KMS-11 (cell line): Measurements from ENCODE around the gene BHLHA15.

Experiments used
- H2AFZ ChIP-seq: fragments of 200-600 bp; sonication (generic); 2 replicates; pipeline ENCODE4 v1.6.1; 2016; ENCODE audit warnings: antibody characterized with exemption, mixed run types, low read depth
- H3K27ac ChIP-seq: fragments of 200-600 bp; sonication (generic); 2 replicates; pipeline ENCODE4 v1.6.1; 2016; ENCODE audit warnings: mild to moderate bottlenecking, mixed run types
- H3K27me3 ChIP-seq: fragments of 200-600 bp; sonication (generic); 2 replicates; pipeline ENCODE4 v1.6.1; 2017; ENCODE audit warnings: mild to moderate bottlenecking, low read depth, mixed run types, moderate library complexity; ENCODE audit not compliant: insufficient read depth
- H3K36me3 ChIP-seq: fragments of 200-600 bp; sonication (generic); 2 replicates; pipeline ENCODE4 v1.6.1; 2017; ENCODE audit warnings: mild to moderate bottlenecking, mixed run types; ENCODE audit not compliant: insufficient read depth
- H3K4me1 ChIP-seq: fragments of 200-600 bp; sonication (generic); 2 replicates; pipeline ENCODE4 v1.6.1; 2016; ENCODE audit warnings: mild to moderate bottlenecking, low read depth, mixed run types; ENCODE audit not compliant: poor library complexity, severe bottlenecking
- H3K4me2 ChIP-seq: fragments of 200-600 bp; sonication (generic); 2 replicates; pipeline ENCODE4 v1.7.0; 2016; ENCODE audit warnings: mild to moderate bottlenecking, mixed run types
- H3K4me3 ChIP-seq: fragments of 200-600 bp; sonication (generic); IDR thresholded peaks from 2 replicates; pipeline ENCODE4 v1.6.1; 2017; ENCODE audit warnings: low read depth, low read length, mixed read lengths; ENCODE audit not compliant: insufficient read depth
- H3K79me2 ChIP-seq: fragments of 200-600 bp; sonication (generic); 2 replicates; pipeline ENCODE4 v1.6.1; 2016; ENCODE audit warnings: low read depth, mixed run types; ENCODE audit not compliant: insufficient read depth
- H3K9ac ChIP-seq: fragments of 200-600 bp; sonication (generic); 2 replicates; pipeline ENCODE4 v1.6.1; 2016; ENCODE audit warnings: mild to moderate bottlenecking, mixed run types
- H4K20me1 ChIP-seq: fragments of 200-600 bp; sonication (generic); 2 replicates; pipeline ENCODE4 v1.6.1; 2016; ENCODE audit warnings: mild to moderate bottlenecking, mixed run types; ENCODE audit not compliant: insufficient read depth
- CTCF ChIP-seq: fragments of 200-600 bp; sonication (generic); conservative IDR thresholded peaks from 2 replicates; pipeline ENCODE4 v1.6.1; 2017; ENCODE audit warnings: low read depth, mild to moderate bottlenecking, antibody characterized with exemption, low read length, moderate library complexity, mixed read lengths

Gene BHLHA15

GRCh38 chr7:98256431-98256830, 45.2 kb downstream of the BHLHA15 start:
- Histone ChIP-seq H2AFZ (no peak overlapping the region), H3K4me1 (peaks cover 8% of the 10 kb centered on the region), H4K20me1 (no peaks in the 10 kb centered on the region), H3K27ac (no peak overlapping the region), H3K27me3 (no peaks in the 10 kb centered on the region), H3K9ac (no peak overlapping the region), H3K36me3 (no peaks in the 10 kb centered on the region), H3K79me2 (peaks cover 14% of the 10 kb centered on the region; the same call in 1 of the 2 replicates), H3K4me3 (no peak overlapping the region), H3K4me2 (no peak overlapping the region)
- no peak for TF ChIP-seq CTCF

- no peak for TF ChIP-seq CTCF
- H3K4me2 ChIP-seq, result no peak overlapping the region
- H2AFZ ChIP-seq, result no peak overlapping the region
- no peaks in the 10 kb centered on the region for H3K36me3 ChIP-seq
- H3K79me2 ChIP-seq, result peaks cover 9% of the 10 kb centered on the region; the same call in 1 of the 2 replicates
- no peak overlapping the region for H3K4me3 ChIP-seq
- peaks cover 6% of the 10 kb centered on the region for H3K4me1 ChIP-seq
- no peaks in the 10 kb centered on the region for H3K27me3 ChIP-seq
- no peak overlapping the region for H3K27ac ChIP-seq
- no peak overlapping the region for H3K9ac ChIP-seq
- no peaks in the 10 kb centered on the region for H4K20me1 ChIP-seq
Measured at GRCh38 chr7:98257701-98258100, 46.5 kb downstream of the BHLHA15 start.
